SHP77 (cell line): ENCODE data around the gene PIGL.
A peak's percentile ranks its signal among the peaks of the same experiment; 100 is the strongest.
"Not testable (repeated sequence)": the region's sequence is repeated elsewhere in the genome, so short reads cannot be mapped to it uniquely, and the experiment has no call there.

Source experiments
- DNase-seq, 2 experiments: peaks; one replicate each; lab custom pipeline; 2025; lab: John Stamatoyannopoulos, UW

PIGL gene

DNA sequence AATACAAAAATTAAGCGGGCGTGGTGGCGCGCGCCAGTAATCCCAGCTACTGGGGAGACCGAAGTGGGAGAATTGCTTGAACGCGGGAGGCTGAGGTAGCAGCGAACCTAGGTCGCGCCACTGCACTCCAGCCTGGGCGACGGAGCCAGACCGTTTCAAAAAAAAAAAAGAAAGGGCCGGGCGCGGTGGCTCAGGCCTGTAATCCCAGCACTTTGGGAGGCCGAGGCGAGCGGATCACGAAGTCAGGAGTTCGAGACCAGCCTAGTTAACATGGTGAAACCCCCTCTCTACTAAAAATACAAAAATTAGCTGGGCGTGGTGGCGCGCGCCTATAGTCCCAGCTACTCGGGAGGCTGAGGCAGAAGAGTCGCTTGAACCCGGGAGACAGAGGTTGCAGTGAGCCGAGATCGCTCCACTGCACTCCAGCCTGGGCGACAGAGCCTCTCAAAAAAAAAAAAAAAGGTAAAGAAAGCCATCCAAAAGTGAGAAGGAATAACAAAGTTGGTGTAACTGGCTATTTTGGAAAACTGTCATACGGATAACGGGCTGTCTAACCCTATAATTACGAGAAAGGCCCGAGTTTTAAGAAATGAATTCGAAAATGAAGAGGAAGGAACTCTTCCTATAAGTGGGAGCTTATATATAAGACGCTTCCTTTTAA is 539 bp upstream of the PIGL start:
- DNase-seq: peak in 1 of 2 experiments; percentile 53

DNA sequence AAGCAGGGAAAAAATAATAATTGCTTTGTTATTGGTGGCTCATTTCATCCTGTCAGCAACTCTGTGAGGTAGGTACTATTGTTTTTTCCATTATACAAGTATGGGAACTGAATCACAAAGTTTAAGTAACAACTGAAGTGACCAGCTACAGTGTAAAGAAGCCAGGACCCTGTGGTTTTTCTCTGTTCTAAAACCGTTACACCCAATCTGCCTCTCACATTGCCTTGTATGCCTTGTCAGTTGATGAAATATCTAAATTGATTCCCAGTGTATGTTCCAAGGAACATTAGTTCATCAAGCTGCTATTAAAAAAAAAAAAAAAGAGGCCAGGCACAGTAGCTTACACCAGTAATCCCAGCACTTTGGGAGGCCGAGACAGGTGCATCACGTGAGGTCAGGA is 5.4 kb downstream of the PIGL start:
- no peak for DNase-seq

DNA sequence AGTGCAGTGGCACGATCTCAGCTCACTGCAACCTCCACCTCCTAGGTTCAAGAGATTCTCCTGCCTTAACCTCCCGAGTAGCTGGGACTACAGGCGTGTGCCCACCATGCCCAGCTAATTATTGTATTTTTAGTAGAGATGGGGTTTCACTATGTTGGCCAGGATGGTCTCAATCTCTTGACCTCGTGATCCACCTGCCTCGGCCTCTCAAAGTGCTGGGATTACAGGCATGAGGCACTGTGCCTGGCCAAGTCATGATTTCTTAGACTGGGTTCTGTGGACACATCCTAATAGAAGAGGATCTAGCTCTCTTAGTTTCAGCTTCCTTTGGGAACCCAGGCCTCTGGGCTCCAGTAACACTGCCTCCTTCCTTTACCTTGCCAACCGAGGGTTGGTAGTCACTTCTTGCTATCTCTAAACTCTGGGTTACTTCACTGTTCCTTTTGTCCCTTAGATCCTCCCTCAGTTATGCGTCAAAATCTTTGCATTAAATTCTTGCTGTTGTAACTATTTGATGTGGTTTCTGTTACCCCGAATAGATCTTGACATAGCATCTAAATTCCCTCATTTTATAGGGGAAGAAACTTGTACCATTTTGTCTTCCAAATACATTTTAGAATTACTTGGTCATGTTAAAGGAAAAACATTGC is 13.0 kb downstream of the PIGL start:
- DNase-seq: not testable (repeated sequence)

DNA sequence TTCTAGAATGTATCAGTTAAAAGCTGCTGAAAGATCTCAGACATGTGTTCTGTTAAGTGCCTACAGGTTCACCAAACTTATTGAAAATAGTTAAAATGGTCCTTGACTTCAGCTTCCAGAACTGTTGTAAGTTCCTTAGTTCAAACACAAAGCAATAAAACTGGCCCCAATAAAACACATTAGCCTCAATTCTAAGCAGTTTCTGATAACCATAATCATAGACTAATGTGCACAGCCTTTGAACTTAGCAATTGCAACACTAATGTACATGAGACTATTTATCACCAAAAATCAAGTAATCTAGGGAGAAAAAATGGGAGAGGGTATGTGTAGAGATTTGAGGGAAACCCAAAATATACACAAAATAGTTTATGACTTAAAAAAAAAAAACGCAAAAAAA is 15.4 kb downstream of the PIGL start:
- DNase-seq: no peak

DNA sequence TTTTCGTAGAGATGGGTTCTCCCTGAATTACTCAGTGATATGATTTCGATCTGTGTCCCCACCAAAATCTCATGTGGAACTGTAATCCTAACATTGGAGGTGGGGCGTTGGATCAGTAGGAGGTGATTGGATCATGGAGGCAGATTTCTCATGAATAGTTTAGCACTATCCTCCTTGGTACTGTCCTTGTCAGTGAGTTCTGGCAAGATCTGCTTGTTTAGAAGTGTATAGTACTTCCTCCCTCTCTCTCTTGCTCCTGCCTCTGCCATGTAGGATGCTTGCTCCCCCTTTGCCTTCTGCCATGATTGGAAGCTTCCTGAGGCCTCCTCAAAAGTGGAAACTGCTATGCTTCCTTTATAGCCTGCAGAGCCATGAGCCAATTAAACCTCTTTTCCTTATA is 22.9 kb downstream of the PIGL start:
- no peak for DNase-seq

DNA sequence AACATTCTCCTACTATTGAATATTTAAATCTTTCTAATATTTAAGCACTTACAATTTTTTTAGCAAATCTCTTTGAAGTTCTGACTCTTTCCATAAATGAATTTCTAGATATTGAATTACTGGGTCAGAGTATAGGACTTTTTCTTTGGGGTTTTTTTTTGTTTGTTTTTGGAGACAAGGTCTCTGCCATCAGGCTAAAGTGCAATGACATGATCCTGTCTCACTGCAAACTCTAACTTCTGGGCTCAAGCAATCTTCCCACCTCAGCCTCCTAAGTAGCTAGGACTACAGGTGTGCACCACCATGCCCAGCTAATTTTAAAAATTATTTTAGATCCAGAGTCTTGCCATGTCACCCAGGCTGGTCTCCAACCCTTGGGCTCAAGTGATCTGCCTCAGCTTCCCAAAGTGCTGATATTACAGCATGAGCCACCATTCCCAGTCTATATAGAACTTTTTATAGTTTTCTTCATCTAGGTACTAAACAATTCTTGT is 24.9 kb downstream of the PIGL start:
- no peak for DNase-seq

DNA sequence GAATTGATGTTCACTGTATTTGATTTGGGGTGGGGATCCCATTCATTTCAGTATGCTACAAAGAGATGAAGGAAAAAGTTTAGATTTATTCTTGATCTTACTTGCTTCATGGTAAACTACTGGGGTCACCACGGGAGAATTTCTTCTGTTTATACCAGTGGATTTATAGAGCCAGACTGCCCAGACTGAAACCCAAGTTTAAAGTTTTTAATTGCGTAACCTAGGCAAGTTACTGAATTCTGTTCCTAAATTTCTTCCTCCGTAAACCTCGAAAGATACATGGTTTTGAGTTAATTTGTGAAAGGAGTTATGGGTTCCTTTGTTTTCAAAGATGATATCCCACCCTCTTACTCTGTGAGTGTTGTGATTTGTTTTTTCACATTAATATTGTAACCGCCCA is 26.4 kb downstream of the PIGL start:
- DNase-seq: no peak

DNA sequence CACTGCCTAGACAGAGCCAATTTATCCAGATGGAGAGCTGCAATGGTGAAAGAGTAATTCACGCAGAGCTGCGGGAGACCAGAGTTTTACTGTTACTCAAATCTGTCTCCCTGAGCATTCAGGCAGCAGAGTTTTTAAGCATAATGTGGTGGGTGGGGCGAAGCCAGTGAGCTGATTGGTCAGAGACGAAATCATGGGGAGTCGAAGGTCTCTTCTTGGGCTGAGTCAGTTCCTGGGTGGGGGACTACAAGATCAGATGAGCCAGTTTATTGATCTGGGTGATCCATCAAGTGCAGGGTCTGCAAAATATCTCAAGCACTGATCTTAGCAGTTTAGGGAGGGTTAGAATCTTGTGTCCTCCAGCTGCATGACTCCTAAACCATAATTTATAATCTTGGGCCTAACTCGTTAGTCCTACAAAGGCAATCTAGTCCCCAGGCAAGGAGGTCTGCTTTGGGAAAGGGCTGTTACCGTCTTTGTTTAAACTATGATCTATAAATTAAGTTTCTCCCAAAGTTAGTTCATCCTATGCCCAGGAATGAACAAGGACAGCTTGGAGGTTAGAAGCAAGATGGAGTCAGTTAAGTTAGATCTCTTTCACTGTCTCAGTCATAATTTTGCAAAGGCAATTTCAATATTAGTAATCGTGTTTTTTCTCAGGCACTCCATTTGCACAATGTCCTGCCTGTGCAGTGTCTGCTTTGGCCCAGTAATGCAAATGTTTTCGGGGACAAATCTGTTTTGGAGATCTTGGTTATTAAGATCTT is 27.0 kb downstream of the PIGL start:
- no peak for DNase-seq

DNA sequence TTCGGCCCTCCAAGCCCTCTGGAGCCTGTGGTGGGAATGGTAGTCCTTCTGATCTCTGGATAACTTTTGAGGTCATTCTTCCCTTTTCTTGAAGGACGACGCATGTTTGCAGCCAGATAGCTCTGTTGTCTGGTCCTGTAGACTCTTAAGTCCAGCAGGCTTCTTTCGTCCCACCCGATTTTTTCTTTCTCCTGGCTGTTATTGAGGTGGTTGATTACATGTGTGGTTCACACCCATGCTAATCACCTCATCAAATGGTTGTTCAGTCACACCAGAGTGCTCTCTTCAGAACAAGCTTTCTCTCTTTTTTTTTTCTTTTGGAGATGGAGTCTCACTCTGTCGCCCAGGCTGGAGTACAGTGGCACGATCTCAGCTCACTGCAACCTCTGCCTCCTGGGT is 30.6 kb downstream of the PIGL start:
- DNase-seq: no peak

DNA sequence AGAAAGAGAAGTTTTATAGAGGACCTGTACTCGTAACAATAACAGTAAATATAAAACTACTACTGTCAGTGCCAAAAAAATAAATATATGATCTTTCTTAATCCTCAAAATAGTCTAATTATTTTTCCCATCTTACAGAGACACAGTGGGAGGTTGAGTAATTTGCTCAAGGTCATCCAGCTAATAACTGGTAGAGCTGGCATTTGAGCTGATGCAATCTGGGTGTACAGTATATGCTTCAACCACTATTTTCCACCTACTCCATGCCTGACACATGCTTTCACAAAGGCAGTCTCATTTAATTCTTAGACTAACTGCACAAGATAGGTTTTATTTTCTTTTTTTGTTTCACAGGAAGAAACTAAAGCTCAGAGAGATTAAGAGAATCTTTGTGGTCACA is 33.6 kb downstream of the PIGL start:
- no peak for DNase-seq

DNA sequence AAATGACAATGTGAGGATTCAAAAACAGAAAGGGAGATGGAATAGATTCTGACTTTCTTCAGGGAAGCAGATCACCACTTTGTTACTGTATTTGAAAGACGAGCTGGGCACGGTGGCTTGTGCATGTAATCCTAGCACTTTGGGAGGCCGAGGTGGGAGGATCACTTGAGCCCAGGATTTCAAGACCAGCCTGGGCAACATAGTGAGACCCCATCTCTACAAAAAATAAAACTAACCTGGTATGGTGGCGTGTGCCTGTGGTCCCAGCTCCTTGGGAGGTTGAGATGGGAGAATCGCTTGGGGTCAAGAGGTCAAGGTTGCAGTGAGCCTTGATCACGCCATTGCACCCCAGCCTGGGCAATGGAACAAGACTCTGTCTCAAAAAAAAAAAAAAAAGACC is 34.0 kb downstream of the PIGL start:
- no peak for DNase-seq

DNA sequence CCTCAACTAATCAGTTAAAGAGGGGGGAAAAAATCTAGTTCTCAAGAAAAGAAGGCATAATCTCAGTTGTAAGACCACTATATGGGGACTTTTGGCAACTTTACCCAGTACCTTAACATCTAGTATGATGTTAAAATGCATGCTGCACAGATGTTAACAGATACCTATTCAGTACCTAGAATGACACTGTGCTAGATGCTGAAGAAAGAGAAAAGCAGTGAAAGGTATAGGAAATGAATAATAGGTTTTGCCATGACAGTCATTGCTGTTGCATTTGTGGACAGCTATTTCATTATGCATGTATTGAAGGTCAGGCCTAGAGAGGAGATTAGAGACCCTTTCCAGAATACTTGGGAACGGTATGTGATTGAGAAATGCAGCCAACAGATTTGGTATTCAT is 34.5 kb downstream of the PIGL start:
- DNase-seq: no peak

DNA sequence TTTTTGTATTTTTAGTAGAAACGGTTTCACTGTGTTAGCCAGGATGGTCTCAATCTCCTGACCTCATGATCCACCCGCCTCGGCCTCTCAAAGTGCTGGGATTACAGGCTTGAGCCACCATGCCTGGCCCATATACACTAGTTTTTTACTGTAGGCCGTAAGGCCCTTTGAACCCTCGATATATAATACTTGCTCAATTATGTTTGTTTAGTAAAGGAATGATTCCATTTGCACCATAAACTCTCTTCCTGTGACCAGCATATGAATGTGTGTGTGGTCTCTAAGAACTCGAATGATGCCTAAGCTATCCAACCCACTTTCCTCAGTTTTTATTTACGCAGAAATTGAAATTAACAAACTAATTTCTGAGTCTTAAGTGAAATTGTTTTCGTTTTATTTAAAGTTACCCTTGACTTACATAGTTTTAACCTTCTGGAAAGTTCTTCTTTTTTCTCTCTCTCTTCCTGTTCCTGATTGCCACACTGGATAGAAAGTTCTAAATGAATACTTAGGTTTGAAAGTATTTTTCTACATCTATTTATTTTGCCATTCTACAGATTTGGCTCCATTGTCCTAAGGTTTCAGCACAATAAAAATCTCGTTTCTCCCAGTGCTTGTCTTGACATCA is 37.9 kb downstream of the PIGL start:
- no peak for DNase-seq

DNA sequence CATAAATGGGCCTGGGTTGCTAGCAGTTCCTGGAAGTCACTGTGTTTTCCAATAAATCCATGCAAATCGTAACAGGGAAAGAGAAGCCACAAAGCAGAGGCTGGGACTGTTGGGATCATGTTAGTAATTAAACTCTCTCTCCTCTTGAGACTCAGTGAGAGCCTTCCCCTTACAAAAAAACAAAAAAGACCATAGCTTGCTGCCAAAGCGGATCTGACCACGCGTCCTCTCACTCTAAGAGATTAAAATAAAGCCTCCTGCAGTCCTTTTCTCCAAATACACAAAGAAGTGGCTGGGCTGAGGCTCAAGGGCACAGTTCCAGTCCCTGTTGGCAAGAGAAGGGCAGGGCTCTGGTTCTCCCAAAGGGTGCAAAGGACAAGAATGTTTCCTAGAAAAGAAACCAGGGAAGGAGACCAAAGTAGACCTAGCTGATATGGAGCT is 38.5 kb downstream of the PIGL start:
- no peak for DNase-seq

DNA sequence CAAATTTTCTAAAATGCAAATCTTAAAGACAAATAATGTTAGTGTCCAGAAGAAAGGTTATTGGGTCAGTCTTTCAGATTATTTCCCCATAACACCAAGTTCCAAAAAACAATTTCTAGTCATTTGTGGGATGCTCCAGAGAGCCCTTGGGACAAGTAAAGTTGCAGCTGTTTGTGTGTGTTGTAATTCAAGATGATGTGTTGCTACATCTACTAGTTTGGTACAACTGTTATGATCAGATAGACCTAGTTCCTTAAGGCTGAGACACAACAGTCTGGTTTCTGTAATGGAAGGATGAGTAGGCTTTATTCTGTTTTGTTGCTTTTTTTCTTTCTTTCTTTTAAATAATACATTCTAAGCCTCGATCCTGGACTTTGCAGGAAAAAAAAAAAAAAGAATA is 41.9 kb downstream of the PIGL start:
- no peak for DNase-seq

DNA sequence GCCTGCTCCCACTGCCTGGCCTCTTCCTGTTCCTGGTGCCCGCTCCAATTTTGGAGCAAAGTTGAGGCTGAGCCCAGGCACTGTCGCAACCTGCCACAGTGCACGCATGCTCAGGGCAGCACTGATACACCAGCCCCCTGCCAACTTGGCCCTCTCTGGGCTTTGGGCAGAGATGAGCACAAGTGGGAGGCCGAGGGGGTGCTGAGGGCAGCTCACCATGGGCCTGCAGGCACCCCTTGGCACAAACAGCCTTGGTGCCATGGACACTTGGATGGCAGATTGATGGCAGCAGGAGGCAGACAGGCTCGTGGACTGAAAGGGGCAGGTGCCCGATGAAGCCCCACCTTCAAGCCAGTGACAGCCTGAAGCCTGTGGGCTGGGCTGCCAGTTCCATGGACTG is 42.9 kb downstream of the PIGL start:
- DNase-seq: no peak

DNA sequence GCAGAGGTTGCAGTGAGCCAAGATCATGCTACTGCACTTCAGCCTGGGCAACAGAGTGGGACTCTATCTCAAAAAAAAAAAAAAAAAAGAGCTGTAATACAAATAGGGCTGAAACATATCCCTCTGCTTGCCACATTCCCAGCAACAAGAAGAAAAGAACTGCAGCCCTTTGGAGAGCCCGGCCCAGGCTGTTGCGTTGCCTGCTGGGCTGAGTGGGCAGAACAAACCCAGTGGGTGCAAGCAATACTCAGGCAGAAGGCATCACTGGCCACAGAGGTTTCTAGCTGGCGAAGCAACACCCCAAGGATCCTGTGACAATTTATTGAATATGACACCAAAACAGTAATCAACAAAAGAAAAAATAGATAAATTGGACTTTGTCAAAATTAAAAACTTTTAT is 44.0 kb downstream of the PIGL start:
- no peak for DNase-seq

DNA sequence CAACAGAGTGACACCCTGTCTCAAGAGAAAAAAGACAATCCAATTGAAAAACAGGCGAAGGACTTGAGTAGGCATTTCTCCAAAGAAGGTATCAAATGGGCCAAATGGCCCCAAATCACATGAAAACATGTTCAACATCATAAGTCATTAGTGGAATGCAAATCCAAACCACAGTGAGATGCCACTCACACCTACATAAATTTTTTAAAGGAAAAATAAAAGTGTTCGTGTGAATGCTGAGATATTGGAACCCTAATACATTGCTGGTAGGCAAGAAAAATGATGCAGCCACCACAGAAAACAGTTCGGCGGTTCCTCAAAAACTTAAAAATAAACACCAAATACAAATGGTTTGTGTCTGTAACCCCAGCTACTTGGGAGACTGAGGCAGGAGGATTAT is 45.2 kb downstream of the PIGL start:
- DNase-seq: no peak

DNA sequence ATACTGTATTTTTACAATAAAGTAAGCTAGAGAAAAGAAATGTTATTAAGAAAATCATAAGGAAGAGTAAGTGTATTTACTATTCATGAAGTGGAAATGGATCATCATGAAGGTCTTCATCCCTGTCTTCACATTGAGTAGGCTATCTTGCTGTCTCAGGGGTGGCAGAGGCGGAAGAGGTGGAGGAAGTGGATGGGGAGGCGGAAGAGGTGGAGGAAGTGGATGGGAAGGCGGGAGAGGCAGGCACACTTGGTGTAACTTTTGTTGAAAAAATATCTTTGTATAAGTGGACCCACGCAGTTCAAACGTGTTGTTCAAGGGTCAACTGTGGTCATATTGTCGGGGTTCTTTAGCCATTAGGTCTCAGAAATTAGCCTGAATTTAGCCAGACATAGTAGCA is 50.2 kb downstream of the PIGL start:
- DNase-seq: no peak

DNA sequence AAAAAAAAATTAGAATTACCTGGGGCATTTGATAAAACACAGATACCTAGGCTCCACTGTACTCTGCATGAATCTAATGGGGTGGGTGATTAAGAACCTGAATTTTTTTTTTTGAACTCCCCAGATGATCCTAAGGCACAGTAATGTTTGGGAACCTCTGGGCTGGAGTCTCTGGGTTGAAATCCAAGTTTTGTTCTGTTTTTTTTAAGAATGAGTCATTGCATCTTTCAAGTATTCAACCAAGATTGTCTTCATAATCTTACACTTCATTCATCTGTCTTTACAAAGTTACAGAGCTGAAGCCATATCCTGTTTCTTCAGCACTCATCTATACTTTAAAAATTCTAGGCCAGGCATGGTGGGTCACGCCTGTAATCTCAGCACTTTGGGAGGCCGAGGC is 52.6 kb downstream of the PIGL start:
- no peak for DNase-seq

DNA sequence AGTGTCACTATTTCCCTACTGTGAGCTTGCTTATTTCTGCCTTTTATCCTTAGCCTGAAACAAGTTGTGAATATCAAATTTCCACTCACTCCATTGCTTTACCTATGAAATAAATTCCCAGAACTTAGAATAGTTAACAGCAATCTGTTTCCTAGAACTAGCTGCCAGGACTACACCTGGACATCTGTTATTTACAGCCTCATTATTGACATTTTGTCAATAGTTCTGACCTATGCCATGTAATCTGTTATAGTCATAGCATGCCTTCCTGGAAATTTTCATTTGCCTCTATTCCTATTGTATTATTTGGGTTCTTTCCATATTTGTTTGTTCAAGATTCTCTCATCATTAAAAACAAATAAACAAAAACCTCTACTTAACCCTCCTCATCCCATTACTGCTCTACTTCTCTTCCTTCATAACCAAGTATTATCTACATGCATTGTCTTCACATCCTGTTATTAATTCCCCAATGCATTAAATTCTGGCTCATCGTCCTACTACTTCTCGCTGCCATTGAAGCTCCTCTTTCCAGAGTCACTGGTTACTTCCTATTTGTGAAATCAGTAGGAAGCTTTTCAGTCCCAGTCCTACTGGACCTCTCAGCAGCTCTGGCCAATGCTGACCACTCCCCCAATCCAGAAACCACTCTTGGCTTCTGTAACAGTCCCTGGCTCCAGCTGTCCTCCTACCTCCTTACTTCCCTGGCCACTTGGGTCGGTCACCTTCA is 55.3 kb downstream of the PIGL start:
- DNase-seq: no peak

DNA sequence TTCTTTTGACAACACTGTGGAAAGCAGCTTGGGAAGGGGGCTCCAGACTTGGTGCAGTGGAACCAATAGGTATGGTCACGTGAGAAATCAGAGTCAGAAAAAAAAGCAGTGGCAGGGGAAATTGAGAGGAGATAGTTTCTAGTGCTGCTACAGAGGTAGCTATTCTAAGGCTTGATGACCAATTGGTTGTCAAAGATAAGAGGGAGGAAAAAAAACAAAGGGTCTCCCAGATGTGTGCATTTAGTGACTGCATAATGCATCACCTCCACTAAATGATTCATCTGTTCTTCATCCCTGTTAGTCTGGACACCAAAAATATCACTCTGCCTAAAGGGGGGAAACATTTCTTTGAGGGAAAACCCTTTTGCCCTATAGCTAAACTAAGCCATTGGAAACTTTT is 56.5 kb downstream of the PIGL start:
- DNase-seq: no peak
